ENCODE data around the gene CDH12.

Gene CDH12

DNA sequence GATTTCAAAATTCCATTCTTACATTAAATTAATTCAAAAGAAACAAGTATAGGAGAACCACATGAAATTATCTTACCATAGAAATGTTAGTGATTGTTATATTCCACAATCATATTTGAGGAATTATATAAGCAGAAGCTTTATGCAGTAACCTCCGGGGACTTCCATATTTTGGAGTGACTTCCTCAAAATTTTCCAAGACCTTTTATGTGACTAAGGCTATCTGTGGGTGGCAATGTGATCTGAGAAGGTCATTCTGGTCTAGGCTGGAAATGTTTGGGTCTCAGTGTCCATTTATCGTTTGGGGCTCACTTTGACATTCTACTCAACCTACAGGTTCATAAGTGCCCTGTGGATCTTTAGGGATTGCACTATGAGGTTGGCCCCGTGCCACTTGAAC lies 776.6 kb downstream of the CDH12 start:
- DNase-seq (ENCODE audit: insufficient read length, low spot score) (no peak), FAIRE-seq (no peak)
- TF ChIP-seq, protein P1, sequence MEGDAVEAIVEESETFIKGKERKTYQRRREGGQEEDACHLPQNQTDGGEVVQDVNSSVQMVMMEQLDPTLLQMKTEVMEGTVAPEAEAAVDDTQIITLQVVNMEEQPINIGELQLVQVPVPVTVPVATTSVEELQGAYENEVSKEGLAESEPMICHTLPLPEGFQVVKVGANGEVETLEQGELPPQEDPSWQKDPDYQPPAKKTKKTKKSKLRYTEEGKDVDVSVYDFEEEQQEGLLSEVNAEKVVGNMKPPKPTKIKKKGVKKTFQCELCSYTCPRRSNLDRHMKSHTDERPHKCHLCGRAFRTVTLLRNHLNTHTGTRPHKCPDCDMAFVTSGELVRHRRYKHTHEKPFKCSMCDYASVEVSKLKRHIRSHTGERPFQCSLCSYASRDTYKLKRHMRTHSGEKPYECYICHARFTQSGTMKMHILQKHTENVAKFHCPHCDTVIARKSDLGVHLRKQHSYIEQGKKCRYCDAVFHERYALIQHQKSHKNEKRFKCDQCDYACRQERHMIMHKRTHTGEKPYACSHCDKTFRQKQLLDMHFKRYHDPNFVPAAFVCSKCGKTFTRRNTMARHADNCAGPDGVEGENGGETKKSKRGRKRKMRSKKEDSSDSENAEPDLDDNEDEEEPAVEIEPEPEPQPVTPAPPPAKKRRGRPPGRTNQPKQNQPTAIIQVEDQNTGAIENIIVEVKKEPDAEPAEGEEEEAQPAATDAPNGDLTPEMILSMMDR (IDR thresholded peaks at IDR 0.05; ENCODE audit: insufficient read depth, missing control alignments), result no peak

DNA sequence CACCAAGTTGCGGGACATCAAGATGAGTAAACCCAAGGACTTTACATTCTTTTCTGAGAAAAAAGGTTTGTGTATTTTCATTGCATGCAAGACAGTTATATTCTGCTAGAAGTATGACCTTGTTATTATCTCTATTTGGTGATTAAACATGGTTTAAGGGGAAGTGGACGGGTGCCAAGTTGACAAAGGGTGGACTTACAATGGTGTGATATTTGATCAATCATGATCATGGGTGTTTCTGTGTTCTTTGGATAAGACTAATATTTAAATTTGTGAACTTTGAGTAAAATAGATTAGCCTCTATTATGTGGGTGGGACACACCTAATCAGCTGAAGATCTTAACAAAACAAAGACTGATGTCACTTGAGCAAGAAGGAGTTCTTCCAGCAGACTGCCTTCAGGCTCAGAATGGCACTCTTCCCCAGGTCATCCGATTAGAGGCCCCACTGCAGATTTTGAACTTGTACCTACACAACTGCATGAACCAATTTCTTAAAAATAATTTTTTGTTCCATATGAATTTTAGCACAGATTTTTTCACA lies 782.9 kb downstream of the CDH12 start:
- TF ChIP-seq, protein P1 (IDR thresholded peaks at IDR 0.05; ENCODE audit: insufficient read depth, missing control alignments), result no peak
- DNase-seq (ENCODE audit: insufficient read length, low spot score), result no peak
- FAIRE-seq, result no peak

DNA sequence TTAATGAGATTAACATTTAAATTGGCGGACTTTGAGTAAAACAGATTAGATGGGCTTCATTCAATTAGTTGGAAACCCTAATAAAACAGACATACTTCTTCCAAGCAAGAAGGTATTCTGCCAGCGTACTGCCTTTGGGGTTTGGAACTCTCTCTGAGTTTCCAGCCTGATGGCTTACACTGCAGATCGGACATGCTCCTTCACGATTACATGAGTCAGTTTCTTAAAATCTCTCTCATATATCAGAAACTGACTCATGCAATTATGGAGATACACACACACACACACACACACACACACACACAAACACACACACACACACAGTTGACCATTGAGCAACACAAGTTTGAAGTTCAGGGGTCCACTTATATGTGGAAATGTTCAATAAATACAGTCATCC lies 789.4 kb downstream of the CDH12 start:
- FAIRE-seq (no peak), DNase-seq (ENCODE audit: insufficient read length, low spot score) (no peak)
- TF ChIP-seq, protein P1 (IDR thresholded peaks at IDR 0.05; ENCODE audit: insufficient read depth, missing control alignments), result no peak

DNA sequence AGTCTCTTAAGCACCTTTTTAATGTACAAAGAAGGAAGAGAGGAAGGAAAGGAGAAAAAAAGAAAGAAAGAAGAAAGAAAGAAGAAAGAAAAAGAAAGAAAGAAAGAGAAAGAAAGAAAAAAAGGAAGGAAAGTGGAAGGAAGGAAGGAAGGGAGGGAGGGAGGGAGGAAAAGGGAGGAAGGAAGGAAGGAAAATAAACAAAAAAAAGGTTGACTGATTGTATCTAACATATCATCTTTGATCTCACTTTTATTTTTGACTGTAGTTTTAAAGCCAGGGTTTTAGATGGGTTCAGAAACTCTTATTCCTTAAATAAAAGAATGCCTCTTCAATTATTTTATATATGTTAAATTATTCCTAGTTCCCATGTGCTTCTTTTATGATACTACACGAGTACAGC lies 794.5 kb downstream of the CDH12 start:
- DNase-seq (ENCODE audit: insufficient read length, low spot score) (no peak), FAIRE-seq (no peak)
- TF ChIP-seq, protein P1 (IDR thresholded peaks at IDR 0.05; ENCODE audit: insufficient read depth, missing control alignments), result no peak

DNA sequence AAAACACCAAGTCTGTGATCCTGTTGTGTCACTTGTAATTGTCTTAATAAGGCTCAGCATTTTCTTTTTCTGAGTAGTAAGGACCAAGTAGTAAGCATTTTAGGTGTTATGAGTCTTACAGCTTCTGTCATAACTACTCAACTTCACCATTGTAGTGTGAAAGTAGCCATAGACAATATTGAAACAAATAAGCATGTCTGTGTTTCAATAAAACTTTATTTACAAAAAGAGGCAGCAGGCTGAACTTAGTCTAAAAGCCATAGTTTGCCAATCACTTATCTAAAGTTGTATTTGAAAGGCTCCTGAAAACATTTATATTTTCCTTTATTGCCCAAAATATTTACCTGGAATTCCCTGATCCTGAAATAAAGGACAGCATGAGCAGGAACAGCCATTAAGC lies 796.1 kb downstream of the CDH12 start:
- FAIRE-seq (no peak), DNase-seq (ENCODE audit: insufficient read length, low spot score) (no peak)
- TF ChIP-seq, protein P1 (IDR thresholded peaks at IDR 0.05; ENCODE audit: insufficient read depth, missing control alignments), result no peak

DNA sequence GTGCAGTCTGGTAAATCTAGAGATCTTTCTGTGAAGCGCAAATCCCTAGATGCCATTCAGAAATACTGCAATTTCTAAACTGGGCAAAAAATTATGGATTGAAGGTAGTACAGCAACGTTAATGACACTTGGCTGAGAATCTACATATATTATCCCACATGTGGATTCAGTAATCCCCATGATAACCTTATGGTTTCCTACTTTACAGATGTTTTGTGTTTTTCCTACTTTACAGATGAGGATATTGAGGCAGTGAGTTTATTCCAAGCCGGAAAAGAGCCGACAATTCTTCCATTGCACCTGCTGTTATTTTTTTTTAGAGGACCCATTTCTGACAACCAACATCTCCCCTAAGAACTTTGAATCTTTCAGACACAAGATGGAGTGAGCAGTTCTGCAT lies 796.5 kb downstream of the CDH12 start:
- FAIRE-seq (no peak), DNase-seq (ENCODE audit: insufficient read length, low spot score) (no peak)
- TF ChIP-seq, protein P1 (IDR thresholded peaks at IDR 0.05; ENCODE audit: insufficient read depth, missing control alignments), result no peak

DNA sequence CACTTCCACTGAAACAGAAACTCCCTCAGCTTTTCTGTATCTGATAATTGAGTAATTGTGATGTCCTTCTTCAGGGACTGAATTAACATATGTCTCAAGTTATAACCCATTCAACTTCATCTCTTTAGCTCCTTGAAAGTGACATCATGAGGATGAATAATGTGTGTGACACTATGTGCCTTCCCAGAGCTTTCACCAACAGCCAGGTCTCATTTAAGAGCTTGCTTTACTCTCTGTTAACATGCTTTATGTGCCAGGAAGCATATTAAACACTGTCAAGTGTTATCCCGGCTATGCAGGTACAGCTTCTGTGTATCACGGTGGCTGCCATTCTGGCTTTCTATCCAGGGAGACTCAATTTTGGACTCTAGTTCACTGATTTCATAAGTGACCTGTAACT lies 799.9 kb downstream of the CDH12 start:
- DNase-seq (ENCODE audit: insufficient read length, low spot score) (no peak), FAIRE-seq (no peak)
- TF ChIP-seq, protein P1 (IDR thresholded peaks at IDR 0.05; ENCODE audit: insufficient read depth, missing control alignments), result no peak

All from D721Med (cell line).